Activated naive CD4-positive, alpha-beta T cell treated with anti-CD3 and anti-CD28 coated beads, Interleukin-2, amount 50 U/mL, for 16 hours (primary cell): ENCODE measurements around the gene MAPK8IP1.

Experiments
- DNase-seq: peaks from one replicate; pipeline ENCODE4 v3.0.0-alpha.2; 2020

The MAPK8IP1 gene

GRCh38 chr11:45860764-45861510, 24.5 kb upstream of the MAPK8IP1 start:
- no peak for DNase-seq

GRCh38 chr11:45864041-45864440, 21.4 kb upstream of the MAPK8IP1 start:
- DNase-seq: no peak

DNA sequence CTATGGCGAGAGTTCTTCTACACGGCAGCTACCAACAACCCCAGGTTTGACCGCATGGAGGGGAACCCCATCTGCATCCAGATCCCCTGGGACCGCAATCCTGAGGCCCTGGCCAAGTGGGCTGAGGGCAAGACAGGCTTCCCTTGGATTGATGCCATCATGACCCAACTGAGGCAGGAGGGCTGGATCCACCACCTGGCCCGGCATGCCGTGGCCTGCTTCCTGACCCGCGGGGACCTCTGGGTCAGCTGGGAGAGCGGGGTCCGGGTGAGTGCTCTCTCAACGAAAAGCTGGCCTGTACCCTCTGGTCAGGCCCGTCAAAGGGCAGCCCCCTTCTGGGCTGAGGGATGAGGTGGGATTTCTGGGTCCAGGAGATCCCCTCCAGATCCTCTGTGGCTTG, 15.9 kb upstream of the MAPK8IP1 start:
- DNase-seq: no peak

DNA sequence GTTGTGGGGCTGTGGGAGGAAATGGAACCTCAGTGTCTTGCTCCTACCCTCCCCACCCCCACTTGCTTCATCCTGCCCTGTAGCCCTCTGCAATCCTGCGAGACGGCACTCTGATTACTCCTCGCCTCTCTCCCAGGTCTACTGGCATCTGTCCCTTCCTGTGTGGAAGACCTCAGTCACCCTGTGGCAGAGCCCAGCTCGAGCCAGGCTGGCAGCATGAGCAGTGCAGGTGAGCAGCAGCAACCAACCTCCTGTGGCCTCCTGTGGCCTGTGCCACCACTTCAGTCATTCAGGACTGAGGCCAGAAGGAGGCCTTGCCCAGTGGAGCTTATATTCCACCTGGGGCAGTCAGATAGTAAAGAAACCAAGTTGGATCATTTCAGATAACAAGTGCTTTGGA, 14.7 kb upstream of the MAPK8IP1 start:
- DNase-seq: no peak

- no peak for DNase-seq
These were observed 13.8 kb upstream of the MAPK8IP1 start for GRCh38 chr11:45871638-45872037.

DNA sequence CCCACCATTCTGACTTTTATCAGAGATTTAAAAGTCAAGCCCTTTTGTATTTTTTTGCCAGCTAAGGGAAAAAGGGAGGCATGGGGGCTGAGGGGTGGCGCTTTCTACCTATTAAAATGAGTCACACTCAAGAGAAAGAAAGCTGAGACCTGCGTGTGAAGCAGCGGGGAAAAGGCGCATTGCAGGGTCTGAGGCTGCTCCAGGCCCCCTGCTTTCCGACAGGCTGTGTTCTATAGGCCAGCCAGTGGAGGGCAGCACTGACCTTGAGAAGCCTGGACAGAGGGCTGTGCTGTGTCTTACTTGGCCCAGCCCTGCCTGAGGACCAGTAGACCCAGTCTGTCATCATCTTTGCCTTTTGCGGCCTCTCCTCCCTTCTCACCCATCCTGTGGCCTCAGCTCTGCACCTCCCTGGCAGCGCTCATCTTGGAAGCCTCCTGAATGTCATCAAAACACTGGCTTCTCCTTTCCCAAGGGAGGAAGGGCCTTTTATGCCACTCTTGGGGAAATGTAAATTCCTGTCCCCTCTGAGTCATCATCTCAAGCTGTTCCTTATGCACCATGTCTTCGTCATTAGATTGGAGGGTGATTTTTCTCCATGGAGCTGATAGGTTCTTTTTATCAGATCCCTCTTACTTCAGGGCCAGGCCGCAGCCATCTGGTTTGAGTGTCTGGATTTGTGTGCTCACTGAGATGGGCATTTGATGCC, 12.6 kb upstream of the MAPK8IP1 start:
- DNase-seq: no peak

DNA sequence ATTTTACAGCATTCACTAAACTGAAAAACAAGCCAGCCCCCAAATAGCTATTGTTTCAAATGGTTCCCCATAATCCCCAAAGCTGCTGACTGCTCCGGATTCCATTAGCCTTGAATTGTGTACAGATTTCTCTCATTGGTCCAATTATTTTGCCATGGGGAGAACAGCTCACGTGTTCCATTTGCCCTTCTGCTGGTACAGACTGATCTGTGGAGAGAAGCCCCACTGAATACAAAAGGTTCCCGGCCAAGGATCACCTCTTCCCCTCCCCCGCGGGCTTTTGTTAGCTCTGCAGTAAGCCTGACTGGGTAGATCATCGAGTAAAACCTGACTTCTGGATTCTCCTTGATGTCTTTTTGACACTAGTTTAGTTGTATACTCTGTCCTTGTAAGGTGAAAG, 9.1 kb upstream of the MAPK8IP1 start:
- no peak for DNase-seq

DNA sequence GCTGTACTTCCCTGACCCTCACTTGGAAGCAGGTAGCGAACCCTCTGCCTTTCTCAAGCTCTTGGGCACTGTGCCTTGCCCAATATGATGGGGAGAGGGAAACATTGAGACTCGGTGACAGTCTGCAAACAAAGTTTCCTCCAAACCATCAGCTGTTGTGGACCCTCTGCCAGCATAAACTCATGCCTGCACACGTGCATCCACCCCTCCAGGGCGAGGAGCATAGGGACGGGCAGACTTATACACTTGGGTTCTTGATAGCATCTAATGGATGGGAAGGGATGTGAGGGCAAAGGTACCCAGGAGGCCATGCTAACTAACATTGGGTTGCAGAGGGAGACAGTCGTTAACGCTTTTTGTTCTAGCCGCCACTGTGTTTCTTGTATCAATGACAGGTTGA, 8.2 kb upstream of the MAPK8IP1 start:
- DNase-seq: no peak

GRCh38 chr11:45877845-45878244, 7.6 kb upstream of the MAPK8IP1 start:
- DNase-seq: no peak

DNA sequence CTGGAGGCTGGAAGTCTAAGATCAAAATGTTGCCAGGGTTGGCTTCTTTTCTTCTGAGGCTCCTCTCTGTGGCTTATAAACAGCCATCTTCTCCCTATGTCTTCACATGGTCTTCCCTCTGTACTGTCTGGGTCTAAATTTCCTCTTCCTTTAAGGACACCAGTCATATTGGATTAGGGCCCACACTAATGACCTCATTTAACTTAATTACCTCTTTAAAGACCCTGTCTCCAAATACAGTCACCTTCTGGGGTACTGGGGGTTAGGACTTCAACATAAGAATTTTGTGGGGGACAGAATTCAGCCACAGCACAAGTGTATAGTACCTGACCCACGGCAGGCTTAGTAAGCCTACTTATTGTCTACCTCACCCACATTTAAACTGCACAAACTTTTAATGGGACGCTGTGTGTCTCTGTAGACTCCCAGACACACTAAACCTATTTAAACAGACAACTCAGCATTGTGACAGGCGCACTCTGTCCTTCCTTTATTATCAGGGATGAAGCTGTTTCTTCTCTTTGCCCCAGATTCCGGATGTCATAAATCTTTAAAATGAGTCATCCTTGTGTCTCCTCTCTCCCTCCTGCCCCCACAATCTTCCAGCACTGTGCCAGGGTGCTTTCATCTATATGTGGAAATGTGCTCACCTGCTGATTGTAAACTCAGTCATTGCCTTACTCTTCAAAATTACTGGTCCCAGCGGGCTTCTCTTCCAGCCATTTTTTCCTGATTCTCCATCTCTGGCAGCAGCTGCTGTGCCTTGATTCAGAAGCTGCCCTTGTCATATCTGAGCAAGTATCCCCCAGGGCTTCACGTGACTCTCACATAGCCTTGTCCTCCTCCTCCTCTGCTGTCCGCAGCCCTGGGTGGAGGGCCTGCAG, 5.4 kb upstream of the MAPK8IP1 start:
- no peak for DNase-seq

DNA sequence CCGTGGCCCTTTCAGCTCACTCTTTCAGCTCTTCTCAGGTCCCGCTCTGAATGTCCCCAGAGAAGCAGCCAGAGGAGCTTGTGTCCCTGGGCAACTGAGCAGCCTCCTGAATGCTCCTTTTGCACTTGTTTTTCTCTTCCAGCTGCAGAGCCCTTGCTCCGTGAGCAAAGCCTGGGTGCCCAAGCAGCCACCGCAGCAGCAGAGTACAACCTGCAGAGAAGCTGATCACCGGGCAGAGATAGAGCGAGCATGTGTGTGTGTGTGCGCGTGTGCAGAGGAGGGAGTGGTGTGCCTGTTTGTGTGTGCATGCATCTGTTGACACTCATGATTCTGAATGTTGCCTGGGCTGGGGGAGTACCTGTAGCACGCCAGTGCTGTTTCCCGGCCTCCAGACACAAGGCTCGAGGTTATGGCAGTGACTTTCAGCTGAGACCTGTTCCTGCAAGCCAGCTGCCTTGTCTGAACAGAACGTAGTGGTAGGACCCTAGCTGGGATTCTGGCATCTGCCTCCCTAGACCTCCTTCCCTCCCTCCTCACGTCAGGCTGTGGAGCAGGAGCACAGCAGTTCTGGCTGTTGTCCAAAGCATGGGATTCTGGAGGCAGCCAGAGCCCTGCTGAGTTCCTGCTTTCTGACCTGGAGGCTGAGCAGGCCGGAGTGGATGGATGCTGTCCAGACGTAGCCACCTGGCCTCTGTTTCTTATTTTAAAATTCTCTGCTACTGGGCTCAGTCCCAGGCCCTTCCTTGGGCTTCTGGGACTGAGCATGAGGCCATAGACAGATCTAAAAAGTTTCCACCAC, 4.5 kb upstream of the MAPK8IP1 start:
- no peak for DNase-seq

- no peak for DNase-seq
These were observed 3.6 kb upstream of the MAPK8IP1 start for GRCh38 chr11:45881708-45882368.

GRCh38 chr11:45884596-45885185, 760 bp upstream of the MAPK8IP1 start:
- DNase-seq: no peak

- DNase-seq: no peak
These were observed 670 bp downstream of the MAPK8IP1 start for GRCh38 chr11:45885921-45886721.

DNA sequence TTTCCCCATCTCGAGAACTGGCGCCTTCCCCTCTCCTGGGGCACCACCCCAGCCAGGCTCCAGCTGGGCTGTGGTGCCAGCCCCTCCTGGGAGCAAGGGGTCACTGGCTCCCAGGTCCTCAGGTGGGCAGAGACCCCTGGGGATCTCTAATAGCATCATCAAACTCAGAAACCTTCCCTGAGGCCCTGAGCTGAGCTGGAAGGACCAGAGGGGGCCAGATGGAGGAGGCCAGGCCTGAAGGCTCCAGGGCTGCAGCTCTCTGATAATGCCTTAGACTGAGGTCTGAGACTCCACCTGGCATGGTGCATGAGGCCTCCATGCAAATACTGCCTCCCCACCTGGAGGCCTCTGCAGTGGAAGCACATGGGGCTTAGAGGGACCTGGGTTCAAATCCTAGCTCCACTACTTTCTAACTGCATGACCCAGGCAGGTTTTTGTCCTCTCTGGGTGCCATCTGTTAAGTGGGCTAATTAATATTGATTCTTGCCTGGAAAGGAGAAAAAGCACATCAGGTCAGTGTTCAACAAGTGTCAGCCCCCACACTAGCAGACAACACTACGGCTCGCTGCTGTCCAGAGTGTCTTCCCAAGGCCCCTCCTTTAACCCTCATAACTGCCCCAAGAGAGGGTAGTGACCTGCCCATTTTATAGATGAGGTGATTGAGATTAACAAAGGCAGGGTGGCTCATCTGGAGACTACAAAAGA, 1.5 kb downstream of the MAPK8IP1 start:
- no peak for DNase-seq

DNA sequence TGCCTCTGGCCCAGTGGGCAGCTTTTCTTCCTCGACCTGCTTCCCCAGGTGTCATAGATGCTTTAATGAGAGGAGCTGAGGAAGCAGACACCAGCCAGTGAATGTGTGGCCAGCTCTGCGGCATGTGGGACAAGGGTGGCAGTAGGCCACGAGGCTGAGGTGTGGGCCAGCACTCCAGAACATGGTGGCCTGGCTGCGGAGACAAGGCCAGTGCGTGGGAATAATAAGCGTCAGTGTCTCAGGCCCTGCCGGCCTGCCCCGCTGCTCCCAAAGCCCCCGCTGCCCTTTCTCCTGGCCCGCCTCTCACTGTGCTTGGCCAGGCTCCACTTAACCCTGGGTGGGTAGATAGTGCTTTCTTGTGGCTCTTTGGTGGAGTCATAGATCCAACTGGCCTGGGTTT, 2.1 kb downstream of the MAPK8IP1 start:
- no peak for DNase-seq

DNA sequence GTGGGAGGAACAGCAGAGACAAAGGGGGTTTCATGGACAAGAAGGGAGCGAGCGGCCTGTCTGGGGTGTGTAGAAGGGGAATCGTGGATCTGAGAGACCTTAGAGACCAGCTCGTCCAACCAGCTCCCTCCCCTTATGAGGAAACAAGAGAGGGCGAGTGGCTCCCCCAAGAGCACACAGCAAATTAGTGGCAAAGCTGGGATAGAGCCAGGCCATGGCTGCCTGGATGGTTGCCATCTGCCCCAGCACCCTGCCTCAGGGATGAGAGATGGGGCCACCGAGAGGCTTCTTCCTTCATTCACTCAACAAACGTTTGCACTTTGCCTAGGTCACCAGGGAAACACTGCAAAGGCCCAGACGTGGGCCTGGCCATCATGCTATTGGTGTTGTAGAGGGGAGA, 4.1 kb downstream of the MAPK8IP1 start:
- DNase-seq: no peak

DNA sequence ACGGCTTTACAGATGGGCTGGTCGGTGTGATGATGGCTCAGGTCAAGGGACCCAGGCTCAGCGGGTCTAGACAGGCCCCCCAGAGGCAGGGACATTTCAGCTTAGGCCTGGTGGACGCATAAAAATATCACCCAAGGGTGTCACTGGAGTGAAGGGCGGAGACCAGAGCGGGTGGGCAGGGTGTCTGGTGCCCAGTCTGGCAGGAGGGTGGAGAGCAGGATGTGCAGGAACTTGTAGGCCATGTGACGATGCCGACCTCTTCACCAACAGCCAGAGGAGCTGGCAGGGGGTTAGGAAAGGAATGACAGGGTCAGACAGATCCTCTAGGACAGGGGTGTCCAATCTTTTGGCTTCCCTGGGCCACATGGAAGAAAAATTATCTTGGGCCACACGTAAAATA, 4.5 kb downstream of the MAPK8IP1 start:
- no peak for DNase-seq

DNA sequence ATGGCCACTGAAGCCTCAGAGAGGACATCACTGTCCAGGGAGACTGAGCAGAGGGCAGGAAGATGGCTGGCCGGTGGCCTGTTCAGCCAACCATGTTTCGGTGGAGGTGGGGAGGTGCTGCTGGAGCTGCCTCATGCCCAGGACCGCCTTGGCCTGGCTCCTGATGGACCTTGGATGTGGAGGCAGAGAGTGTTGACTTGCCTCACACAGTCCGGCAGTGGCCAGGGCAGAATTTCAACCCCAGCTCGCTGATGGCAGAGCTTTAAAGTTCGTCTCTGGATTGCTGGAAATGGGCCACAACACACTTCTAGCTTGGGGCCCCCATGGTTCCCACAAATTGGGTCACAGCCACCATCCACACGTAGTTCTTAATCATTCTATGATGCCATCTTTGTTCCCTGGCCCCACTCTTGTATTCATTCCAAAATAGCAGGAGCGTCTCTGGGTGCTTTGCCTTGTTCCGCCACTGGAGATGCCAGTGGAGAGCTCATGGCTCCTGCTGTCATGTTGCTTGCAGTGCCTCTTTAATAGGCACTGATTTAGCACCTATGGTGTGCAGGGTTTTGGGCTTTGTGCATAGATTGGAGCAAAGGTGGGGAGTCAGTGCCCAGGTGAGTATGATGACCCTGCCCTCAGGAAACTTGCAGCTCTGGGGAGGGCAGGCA, 5.6 kb downstream of the MAPK8IP1 start:
- no peak for DNase-seq

GRCh38 chr11:45892856-45893255, 7.4 kb downstream of the MAPK8IP1 start:
- DNase-seq: no peak
